Heart left ventricle (tissue), 16 donors: ENCODE measurements around the gene MED25. TPM values are rescaled to one million over a fixed set of nuclear protein-coding genes. Genes with fewer than 3 reads are reported as not detected.

ENCODE experiments used
- ATAC-seq, 4 donors: fragments of 200-7000 bp; cut with Tn5 transposase; one replicate each; pipeline ENCODE4 v1.9.1; 2020 to 2022; ENCODE audit warnings: moderate library complexity in 4 of 4, mild to moderate bottlenecking in 3 of 4, moderate number of reproducible peaks in 1 of 4
- DNase-seq, 5 donors: peaks; one replicate each; pipeline ENCODE4 v3.0.0-alpha.2; 2020
- H3K27ac ChIP-seq, 12 donors: fragments of 200-600 bp; sonication (generic) in 4 of 12; one replicate each; pipeline versions ENCODE4 v1.5.0 to v1.8.0; 2016 to 2022; ENCODE audit warnings: mild to moderate bottlenecking in 2 of 12
- H3K27me3 ChIP-seq, 9 donors: fragments of 200-600 bp; sonication (generic) in 2 of 9; one replicate each; pipeline versions ENCODE4 v1.5.1 to v1.8.0; 2016 to 2022; ENCODE audit warnings: mild to moderate bottlenecking in 3 of 9
- H3K36me3 ChIP-seq, 9 donors: fragments of 200-600 bp; sonication (generic) in 2 of 9; one replicate each; pipeline versions ENCODE4 v1.5.0 to v1.8.0; 2018 to 2022; ENCODE audit warnings: mild to moderate bottlenecking in 2 of 9
- H3K4me1 ChIP-seq, 12 donors: fragments of 200-600 bp; sonication (generic) in 4 of 12; one replicate each; pipeline versions ENCODE4 v1.5.0 to v1.8.0; 2016 to 2022; ENCODE audit warnings: mild to moderate bottlenecking in 3 of 12
- H3K4me3 ChIP-seq, 12 donors: fragments of 200-600 bp; sonication (generic) in 4 of 12; one replicate each; pipeline versions ENCODE4 v1.5.0 to v1.8.0; 2017 to 2022; ENCODE audit warnings: mild to moderate bottlenecking in 9 of 12, moderate library complexity in 4 of 12
- H3K9me3 ChIP-seq, 12 donors: fragments of 200-600 bp; sonication (generic) in 4 of 12; one replicate each; pipeline versions ENCODE4 v1.5.0 to v1.8.0; 2016 to 2022; ENCODE audit warnings: mild to moderate bottlenecking in 1 of 12
- POLR2A ChIP-seq, 2 donors: fragments of 450-650 bp; IDR thresholded peaks; one replicate each; pipeline ENCODE4 v1.6.1; 2017; ENCODE audit warnings: antibody characterized with exemption in 2 of 2, mild to moderate bottlenecking in 2 of 2, moderate library complexity in 2 of 2
- WGBS, 4 donors: extraction: QIAGEN DNeasy Blood & Tissue Kit in 2 of 4; methylation state at CpG; one replicate each; pipeline versions ENCODE4 v1.1.5 to v1.1.7; 2013 to 2018; 5-methylcytosine and 5-hydroxymethylcytosine counted together
- intact Hi-C, 10 donors: fragments of 100-400 bp; cut with DNase I; formaldehyde crosslinking; loops; one replicate each; pipeline versions ENCODE4 v1.11.1 to v1.14.2; 2022
- polyA plus RNA-seq, 2 donors: library from polyadenylated mRNA; stranded (reverse); fragments of 200-250 nt; gene quantifications; one replicate each; pipeline ENCODE4 v1.2.3, GENCODE V29; 2013
- total RNA-seq, 9 donors: library from RNA; depleted of rRNA in 2 of 9; stranded (reverse); fragments of >200 nt in 2 of 9; fragmentation: NEBNext Ultra II Directional in 3 of 9; extraction: Animal tissue kit (Norgen Biotek cat#: 25700) in 3 of 9; gene quantifications; one replicate each; pipeline versions ENCODE4 v1.1.0 to v1.2.4, GENCODE V29; 2016 to 2023
- TF ChIP-seq, protein P1 (sequence below), 12 donors: fragments of 200-600 bp; sonication (generic) in 4 of 12; IDR thresholded peaks; one replicate each; pipeline versions ENCODE4 v1.5.0 to v1.8.0; 2018 to 2022; ENCODE audit warnings: antibody characterized with exemption in 12 of 12, mild to moderate bottlenecking in 5 of 12
- donor health status: ischemic (EF 13 %, LVEDD 7.1; RV severe dilation, severe dysfunction).
- donor health status: healthy with polysubstance abuse.
- donor health status: DM: no; HTN: yes; CAD: no.
- donor health status: DM: no; HTN: no; CAD: no.
- donor health status: ischemic (EF 25% LVEDD 6.9; RV normal size, moderate dysfunction).
- donor health status: ischemic (EF 25% LVEDD 5.7; RV mildly dilated, moderate dysfunction).
- donor health status: healthy.
- donor health status: DM: yes; HTN: yes; CAD: no.
- donor health status: ischemic (EF 35%, LVEDD 5.7; RV mildly dilated, moderate dysfunction).
- donor health status: nonischemic (EF 11% LVEDD 7.7; RV severe dilation, severe dysfunction).
- donor health status: DM: yes; HTN: yes; CAD: no.
- donor health status: PGD.
- donor health status: ischemic (EF 29% LVEDD 5.4; RV normal size, mild dysfunction).
- donor health status: nonischemic (EF 23%, LVEDD 6.1; RV moderate dilation, normal function).

The MED25 gene
- total and polyA plus RNA-seq, 11 donors: 44.1 to 119 (median 54.7) TPM

GRCh38 chr19:49807058-49807903 lies 10.8 kb upstream of the MED25 start:
- H3K9me3 ChIP-seq: no peaks in the 10 kb centered on the region
- peak overlapping the region in 1 of 12 donors; percentile 32 for H3K27ac ChIP-seq
- peaks cover 0 to 54% (median 44%) of the 10 kb centered on the region in 9 donors for H3K36me3 ChIP-seq
- 84 to 88% (median 87%) methylated on average over 17 to 18 of the region's 18 CpGs for WGBS, 4 donors
- ATAC-seq (no peak), DNase-seq (no peak)
- no peaks in the 10 kb centered on the region for H3K27me3 ChIP-seq
- intact Hi-C loops: loop anchor here in 5 of 10 donors (5.0 kb wide), 3 partner anchors 35 to 130 kb away; partner anchors contain the start of genes AP2A1 (in 3 of the 5) and PRMT1 (in 1 of the 5)
- H3K4me3 ChIP-seq: no peak overlapping the region
- peaks cover 0 to 28% (median 17%) of the 10 kb centered on the region in 12 donors for H3K4me1 ChIP-seq
- no peak for TF ChIP-seq POLR2A (IDR thresholded peaks at IDR 0.05)
- TF ChIP-seq, protein P1, sequence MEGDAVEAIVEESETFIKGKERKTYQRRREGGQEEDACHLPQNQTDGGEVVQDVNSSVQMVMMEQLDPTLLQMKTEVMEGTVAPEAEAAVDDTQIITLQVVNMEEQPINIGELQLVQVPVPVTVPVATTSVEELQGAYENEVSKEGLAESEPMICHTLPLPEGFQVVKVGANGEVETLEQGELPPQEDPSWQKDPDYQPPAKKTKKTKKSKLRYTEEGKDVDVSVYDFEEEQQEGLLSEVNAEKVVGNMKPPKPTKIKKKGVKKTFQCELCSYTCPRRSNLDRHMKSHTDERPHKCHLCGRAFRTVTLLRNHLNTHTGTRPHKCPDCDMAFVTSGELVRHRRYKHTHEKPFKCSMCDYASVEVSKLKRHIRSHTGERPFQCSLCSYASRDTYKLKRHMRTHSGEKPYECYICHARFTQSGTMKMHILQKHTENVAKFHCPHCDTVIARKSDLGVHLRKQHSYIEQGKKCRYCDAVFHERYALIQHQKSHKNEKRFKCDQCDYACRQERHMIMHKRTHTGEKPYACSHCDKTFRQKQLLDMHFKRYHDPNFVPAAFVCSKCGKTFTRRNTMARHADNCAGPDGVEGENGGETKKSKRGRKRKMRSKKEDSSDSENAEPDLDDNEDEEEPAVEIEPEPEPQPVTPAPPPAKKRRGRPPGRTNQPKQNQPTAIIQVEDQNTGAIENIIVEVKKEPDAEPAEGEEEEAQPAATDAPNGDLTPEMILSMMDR (IDR thresholded peaks at IDR 0.05): no peak

DNA sequence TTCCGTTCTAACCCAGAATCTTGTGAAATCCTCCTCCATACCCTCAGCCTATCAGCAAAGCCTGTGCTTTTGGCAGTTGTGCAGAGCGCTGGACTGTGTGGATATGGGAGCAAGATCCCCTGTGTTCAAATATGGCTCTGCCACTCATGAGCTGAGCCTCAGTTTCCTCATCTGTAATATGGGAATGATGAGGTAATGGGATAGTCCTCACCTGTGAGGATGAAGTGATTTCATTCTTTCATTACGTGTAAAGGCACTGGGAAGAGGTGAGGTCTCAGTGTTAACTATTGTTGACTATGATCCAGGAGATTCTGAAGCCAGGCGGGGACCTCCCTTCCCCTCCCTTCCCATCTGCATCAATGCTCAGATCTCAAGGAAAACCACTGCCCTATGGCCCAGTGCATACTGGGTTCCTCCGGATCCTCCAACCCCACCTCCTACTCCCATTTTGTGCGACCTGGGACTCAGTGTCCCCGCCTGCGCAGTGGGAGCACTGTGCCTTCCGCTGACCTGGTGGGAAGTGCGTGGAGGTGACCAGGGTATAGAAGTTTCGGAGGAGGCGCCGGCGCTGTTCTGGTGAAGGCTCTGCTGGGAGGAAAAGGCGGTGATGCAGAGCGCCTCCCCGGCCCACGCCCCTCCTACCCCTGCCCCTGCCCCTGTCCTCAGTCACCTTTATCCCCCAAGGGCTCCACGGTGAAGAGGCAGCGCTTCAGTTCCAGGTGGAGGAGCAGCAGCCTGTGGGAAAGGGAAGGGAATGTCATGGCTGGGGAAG lies 10.0 kb upstream of the MED25 start:
- H3K9me3 ChIP-seq: no peaks in the 10 kb centered on the region
- no peak for TF ChIP-seq POLR2A (IDR thresholded peaks at IDR 0.05)
- TF ChIP-seq, protein P1 (IDR thresholded peaks at IDR 0.05): no peak
- H3K4me1 ChIP-seq: peaks cover 0 to 36% (median 18%) of the 10 kb centered on the region in 12 donors
- WGBS, 4 donors: 77 to 82% (median 80%) methylated on average over 20 of the region's 20 CpGs
- intact Hi-C loops: loop anchor here in 6 of 10 donors (2.0 to 5.0 kb wide), 5 partner anchors 36 to 131 kb away; partner anchors contain the start of genes AP2A1 (in 4 of the 6) and PRMT1 (in 1 of the 6)
- H3K4me3 ChIP-seq: peak overlapping the region in 10 of 12 donors; percentile 69 to 99 (median 74)
- H3K27ac ChIP-seq: peak overlapping the region in 10 of 12 donors; percentile 24 to 90 (median 88)
- ATAC-seq: peak in 1 of 4 donors; percentile 1
- peaks cover 0 to 46% (median 37%) of the 10 kb centered on the region in 9 donors for H3K36me3 ChIP-seq
- DNase-seq: peak in 1 of 5 donors; percentile 37
- H3K27me3 ChIP-seq: no peaks in the 10 kb centered on the region

DNA sequence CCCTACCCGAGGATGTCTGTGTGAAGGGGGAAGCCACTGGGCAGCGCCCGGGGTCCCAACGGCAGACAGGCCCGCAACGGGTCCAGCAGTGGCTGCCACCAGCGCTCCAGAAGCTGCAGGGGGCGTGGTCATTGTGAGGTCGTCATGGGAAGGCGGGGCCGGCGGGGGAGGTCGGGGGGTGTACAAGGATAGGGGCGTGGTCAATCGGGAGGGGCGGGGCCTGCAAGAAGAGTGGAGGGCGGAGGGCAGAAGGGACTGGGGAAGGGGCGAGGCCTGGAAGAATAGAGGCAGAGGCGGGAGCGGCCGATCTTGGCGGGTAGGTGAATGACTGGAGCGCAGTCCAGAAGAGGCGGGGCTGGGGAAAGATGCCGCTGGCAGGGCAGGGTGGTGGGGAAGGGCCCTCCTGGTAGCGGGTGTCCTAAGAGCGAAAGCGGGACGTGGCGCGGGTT lies 9.4 kb upstream of the MED25 start:
- intact Hi-C loops: loop anchor here in 6 of 10 donors (2.0 to 5.0 kb wide), 5 partner anchors 36 to 131 kb away; partner anchors contain the start of genes AP2A1 (in 4 of the 6) and PRMT1 (in 1 of the 6)
- peak; percentile 94 to 97 (median 95) for DNase-seq
- Histone ChIP-seq H3K4me1 (peaks cover 0 to 37% (median 18%) of the 10 kb centered on the region in 12 donors), H3K9me3 (no peaks in the 10 kb centered on the region), H3K27ac (peak overlapping the region; percentile 72 to 90 (median 88)), H3K27me3 (no peaks in the 10 kb centered on the region), H3K4me3 (peak overlapping the region; percentile 60 to 99 (median 74)), H3K36me3 (peaks cover 0 to 40% (median 31%) of the 10 kb centered on the region in 9 donors)
- WGBS, 4 donors: 2 to 3% (median 2%) methylated on average over 30 to 31 of the region's 31 CpGs
- ATAC-seq: peak; percentile 39 to 78 (median 77)
- TF ChIP-seq, protein P1 (IDR thresholded peaks at IDR 0.05): no peak
- peak in 1 of 2 donors; percentile 41 for TF ChIP-seq POLR2A (IDR thresholded peaks at IDR 0.05)
